ENCODE measurements around the gene RALY. TPM values are rescaled to one million over a fixed set of nuclear protein-coding genes. Genes with fewer than 3 reads are reported as not detected.
A peak's percentile ranks its signal among the peaks of the same experiment; 100 is the strongest.

Gene RALY
- polyA plus RNA-seq, 2 of the 4 experiments (the other 2 are of a cell fraction), result 63.4 to 102 TPM

- TF ChIP-seq HMGXB4 (CRISPR knock-in tag; IDR thresholded peaks at IDR 0.05; ENCODE audit: borderline replicate concordance) (no peak), ZSCAN20 (CRISPR knock-in tag; IDR thresholded peaks at IDR 0.05) (no peak)
Measured at GRCh38 chr20:33995053-33995831, 1.5 kb downstream of the RALY start (continued).

- no peak for TF ChIP-seq JUNB (IDR thresholded peaks at IDR 0.05)
- no peak for TF ChIP-seq RARB (CRISPR knock-in tag; IDR thresholded peaks at IDR 0.05)
- no peak for TF ChIP-seq FOXS1 (CRISPR knock-in tag; IDR thresholded peaks at IDR 0.05)
- no peak for TF ChIP-seq CBX2 (IDR thresholded peaks at IDR 0.05; ENCODE audit: borderline replicate concordance, low read depth)
- no peak for TF ChIP-seq CHD4 (IDR thresholded peaks at IDR 0.05; ENCODE audit: borderline replicate concordance)
- TF ChIP-seq CTCF (IDR thresholded peaks at IDR 0.05), result no peak
- no peak for TF ChIP-seq ZC3H11A (IDR thresholded peaks at IDR 0.05)
- TF ChIP-seq ZSCAN20 (CRISPR knock-in tag; IDR thresholded peaks at IDR 0.05), result no peak
- no peak for TF ChIP-seq GATA3 (IDR thresholded peaks at IDR 0.05; ENCODE audit: borderline replicate concordance)
- no peak for TF ChIP-seq KDM1A (IDR thresholded peaks at IDR 0.05; ENCODE audit: low read depth)
- no peak for TF ChIP-seq NPAS2 (CRISPR knock-in tag; IDR thresholded peaks at IDR 0.05; ENCODE audit: borderline replicate concordance)
- TF ChIP-seq PHF8 (IDR thresholded peaks at IDR 0.05; ENCODE audit: borderline replicate concordance, low read depth), result no peak
- TF ChIP-seq HMGXB4 (CRISPR knock-in tag; IDR thresholded peaks at IDR 0.05; ENCODE audit: borderline replicate concordance), result no peak
- no peak for TF ChIP-seq KDM5A (IDR thresholded peaks at IDR 0.05)
- no peak for TF ChIP-seq CBX8 (IDR thresholded peaks at IDR 0.05)
- no peak for TF ChIP-seq TFCP2L1 (CRISPR knock-in tag; IDR thresholded peaks at IDR 0.05)
- TF ChIP-seq ZNF302 (CRISPR knock-in tag; IDR thresholded peaks at IDR 0.05), result no peak
- no peak for TF ChIP-seq NFE2L2 (conservative IDR thresholded peaks at IDR 0.05; ENCODE audit: low read length)
- TF ChIP-seq CHD2 (IDR thresholded peaks at IDR 0.05; ENCODE audit: low read length, partially characterized antibody), result no peak
- no peak overlapping the region for H3K4me3 ChIP-seq
- FAIRE-seq (no peak), DNase-seq (ENCODE audit: low read depth in 1 of 2, low spot score in 1 of 2) (no peak), ATAC-seq (no peak)
- ChIA-PET POLR2A (interaction anchor here (0.6 kb wide), 1 partner anchor 30 kb away, joined by 4 read pairs; no protein-coding TSS in a partner anchor), CTCF (no interaction called here)
- peak overlapping the region; percentile 15; the same call in 1 of the 3 replicates for H3K4me2 ChIP-seq
- WGBS (ENCODE audit: missing lambda C conversion rate), result 72% methylated on average over 7 of the region's 7 CpGs
- H3K9me3 ChIP-seq, result no peaks in the 10 kb centered on the region
- peaks cover 24% of the 10 kb centered on the region for H3K4me1 ChIP-seq
- H3K27ac ChIP-seq, result no peak overlapping the region
Measured at GRCh38 chr20:33999025-33999649, 5.4 kb downstream of the RALY start.
